Measurements from ENCODE around the gene EPHA6.

DNA sequence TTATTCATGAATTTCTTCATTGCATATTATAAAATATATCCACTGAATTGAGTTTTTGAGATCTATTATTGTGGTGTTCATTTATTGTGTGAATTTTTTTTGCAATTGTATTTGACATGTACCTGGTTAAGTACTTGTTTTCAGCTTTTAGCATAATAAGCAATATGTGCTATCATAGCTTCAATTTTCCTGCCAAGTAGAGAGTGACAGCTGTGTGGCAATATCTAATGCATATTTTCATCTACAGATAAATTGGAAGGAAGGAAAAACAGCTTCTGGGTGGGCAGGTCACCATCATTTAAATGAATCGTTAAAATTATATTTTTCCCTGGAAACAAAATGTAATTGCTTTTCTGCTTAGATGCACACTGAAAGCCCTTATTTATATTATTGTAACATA, 296.9 kb downstream of the EPHA6 start:
- TF ChIP-seq CTCF (IDR thresholded peaks at IDR 0.05) (no peak), POLR2A (IDR thresholded peaks at IDR 0.05) (no peak)
